Panc1 (cell line): ENCODE measurements around the gene MFSD12. TPM values are rescaled to one million over a fixed set of nuclear protein-coding genes. Genes with fewer than 3 reads are reported as not detected.

Experiments used
- ATAC-seq: fragments of 200-7000 bp; cut with Tn5 transposase; 2 replicates; pipeline ENCODE4 v1.9.1; 2020; ENCODE audit warnings: mild to moderate bottlenecking, moderate library complexity
- BruUV-seq: library from RNA; stranded (reverse); fragments of 400-500 nt; replicated peaks from 2 replicates; lab custom pipeline; 2021; lab: Mats Ljungman, UMichigan
- CTCF ChIA-PET: fragments of 300-600 bp; sonication (Branson Sonifier 250); formaldehyde crosslinking; loops from one replicate; lab custom pipeline; 2022; ENCODE audit warnings: antibody characterized with exemption; lab: Charles Lee
- POLR2A ChIA-PET: fragments of 300-600 bp; sonication (Branson Sonifier 250); formaldehyde crosslinking; loops from one replicate; lab custom pipeline; 2022; ENCODE audit warnings: antibody characterized with exemption; lab: Charles Lee
- DNase-seq: peaks from one replicate; pipeline ENCODE4 v3.0.0-alpha.2; 2010; ENCODE audit warnings: low read depth, low spot score
- H3K27ac ChIP-seq: 2 replicates; pipeline ENCODE4 v1.5.1; 2011; ENCODE audit warnings: mild to moderate bottlenecking, low read length, inconsistent platforms
- H3K27me3 ChIP-seq: fragments of 200-500 bp; sonication (Bioruptor generic); 2 replicates; pipeline ENCODE4 v1.6.0; 2014; ENCODE audit warnings: low read length, inconsistent platforms; ENCODE audit not compliant: control insufficient read depth, insufficient read depth
- H3K36me3 ChIP-seq: fragments of 200-500 bp; sonication (Bioruptor generic); 2 replicates; pipeline ENCODE4 v1.5.1; 2014; ENCODE audit warnings: inconsistent platforms, mild to moderate bottlenecking, low read length, moderate library complexity; ENCODE audit not compliant: control insufficient read depth, insufficient read depth
- H3K4me1 ChIP-seq: 2 replicates; pipeline ENCODE4 v1.5.1; 2011; ENCODE audit warnings: inconsistent platforms, mild to moderate bottlenecking, low read length, moderate library complexity; ENCODE audit not compliant: control insufficient read depth, insufficient read depth
- H3K4me3 ChIP-seq, 2 experiments: 2 replicates each; pipeline ENCODE4 v1.5.1; 2011 to 2012; ENCODE audit warnings: low read depth in 2 of 2, low read length in 2 of 2, mild to moderate bottlenecking in 2 of 2, inconsistent platforms in 1 of 2, moderate library complexity in 1 of 2
- H3K9me3 ChIP-seq: fragments of 200-500 bp; sonication (Bioruptor generic); 2 replicates; pipeline ENCODE4 v1.5.1; 2014; ENCODE audit warnings: low read depth, mild to moderate bottlenecking, inconsistent platforms, low read length, moderate library complexity; ENCODE audit not compliant: control insufficient read depth, insufficient read depth
- POLR2AphosphoS5 ChIP-seq: IDR thresholded peaks from 2 replicates; pipeline ENCODE4 v1.6.1; 2012; ENCODE audit warnings: mild to moderate bottlenecking, low read depth, low read length, moderate library complexity
- SIN3A ChIP-seq: IDR thresholded peaks from 2 replicates; pipeline ENCODE4 v1.6.1; 2012; ENCODE audit warnings: low read depth, mild to moderate bottlenecking, low read length, moderate library complexity, borderline replicate concordance; ENCODE audit not compliant: insufficient read depth
- TCF7L2 ChIP-seq: IDR thresholded peaks from 2 replicates; pipeline ENCODE4 v1.6.1; 2011; ENCODE audit warnings: mild to moderate bottlenecking, low read depth, low read length, inconsistent platforms
- in situ Hi-C: cut with HindIII; loops from 2 replicates; pipeline ENCODE4 v1.10.0; 2016; ENCODE audit warnings: low sequenced_read_pairs, low pct_unique_long_range_greater_than_20kb
- intact Hi-C: fragments of 100-400 bp; cut with micrococcal nuclease; formaldehyde crosslinking; loops from one replicate; pipeline ENCODE4 v1.10.0; 2022; ENCODE audit not compliant: unreplicated experiment
- total RNA-seq: library from RNA; stranded (reverse); gene quantifications from one replicate; pipeline ENCODE4 v1.2.1, GENCODE V29; 2021; ENCODE audit not compliant: unreplicated experiment
- TF ChIP-seq, protein P1 (sequence below), 2 experiments: IDR thresholded peaks; 2 replicates each; pipeline ENCODE4 v1.6.1; 2011 to 2012; ENCODE audit warnings: low read depth in 2 of 2, control low read depth in 1 of 2, low read length in 1 of 2, mild to moderate bottlenecking in 1 of 2, moderate library complexity in 1 of 2; ENCODE audit not compliant: insufficient read depth in 1 of 2
- TF ChIP-seq, protein P2 (sequence below): fragments of 450-650 bp; IDR thresholded peaks from 2 replicates; pipeline ENCODE4 v1.5.1; 2017; ENCODE audit warnings: mild to moderate bottlenecking

Gene MFSD12
- total RNA-seq, 1 experiment from 2014 or later, result 98.8 TPM

DNA sequence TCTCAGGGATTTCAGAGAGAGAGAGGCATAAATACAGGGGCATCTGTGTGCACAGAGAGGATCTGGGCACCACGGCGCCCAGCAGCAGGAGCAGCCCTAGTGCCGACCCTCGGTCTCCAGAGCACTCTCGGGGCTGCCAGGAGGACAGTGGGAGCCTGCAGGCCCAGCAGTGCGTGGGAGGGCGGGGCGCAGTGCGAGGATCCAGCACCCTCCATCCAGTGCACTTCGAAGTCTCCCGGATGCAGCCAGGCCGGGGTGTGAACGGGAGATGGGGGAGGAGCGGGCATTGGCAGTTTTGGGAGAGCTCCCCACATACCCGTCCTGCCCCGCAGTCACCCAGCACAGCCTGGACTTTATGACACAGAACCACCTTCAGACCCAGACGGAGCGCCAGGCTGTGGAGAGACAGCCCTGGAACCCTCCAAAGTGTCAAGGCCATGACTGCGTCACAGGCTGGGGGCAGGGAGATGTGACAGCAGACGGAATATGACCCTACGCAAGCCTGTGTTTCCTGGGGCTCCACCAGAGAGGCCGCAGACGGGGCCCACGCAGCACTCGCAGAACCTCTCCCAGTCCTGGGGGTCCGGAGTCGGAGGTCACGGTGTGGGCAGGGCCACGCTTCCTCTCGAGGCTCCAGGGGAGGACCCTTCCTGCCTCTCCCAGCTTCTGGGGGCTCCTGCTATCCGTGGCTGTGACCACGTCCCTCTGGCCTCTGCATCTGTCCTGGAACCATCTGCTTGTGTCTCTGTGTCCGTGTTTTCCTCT, 33.1 kb downstream of the MFSD12 start:
- DNase-seq (no peak), ATAC-seq (no peak)
- BruUV-seq, result no TSS peak
- Histone ChIP-seq H3K27me3 (no peaks in the 10 kb centered on the region), H3K36me3 (no peaks in the 10 kb centered on the region), H3K4me1 (no peaks in the 10 kb centered on the region), H3K27ac (no peak overlapping the region), H3K4me3 (no peak overlapping the region), H3K9me3 (no peaks in the 10 kb centered on the region)
- POLR2A ChIA-PET, result no interaction called here
- in situ Hi-C loops (no loop called here), intact Hi-C loops (no loop called here)
- CTCF ChIA-PET, result no interaction called here
- TF ChIP-seq TCF7L2, result no peak
- no peak for TF ChIP-seq SIN3A
- TF ChIP-seq POLR2AphosphoS5, result no peak
- TF ChIP-seq, protein P1, sequence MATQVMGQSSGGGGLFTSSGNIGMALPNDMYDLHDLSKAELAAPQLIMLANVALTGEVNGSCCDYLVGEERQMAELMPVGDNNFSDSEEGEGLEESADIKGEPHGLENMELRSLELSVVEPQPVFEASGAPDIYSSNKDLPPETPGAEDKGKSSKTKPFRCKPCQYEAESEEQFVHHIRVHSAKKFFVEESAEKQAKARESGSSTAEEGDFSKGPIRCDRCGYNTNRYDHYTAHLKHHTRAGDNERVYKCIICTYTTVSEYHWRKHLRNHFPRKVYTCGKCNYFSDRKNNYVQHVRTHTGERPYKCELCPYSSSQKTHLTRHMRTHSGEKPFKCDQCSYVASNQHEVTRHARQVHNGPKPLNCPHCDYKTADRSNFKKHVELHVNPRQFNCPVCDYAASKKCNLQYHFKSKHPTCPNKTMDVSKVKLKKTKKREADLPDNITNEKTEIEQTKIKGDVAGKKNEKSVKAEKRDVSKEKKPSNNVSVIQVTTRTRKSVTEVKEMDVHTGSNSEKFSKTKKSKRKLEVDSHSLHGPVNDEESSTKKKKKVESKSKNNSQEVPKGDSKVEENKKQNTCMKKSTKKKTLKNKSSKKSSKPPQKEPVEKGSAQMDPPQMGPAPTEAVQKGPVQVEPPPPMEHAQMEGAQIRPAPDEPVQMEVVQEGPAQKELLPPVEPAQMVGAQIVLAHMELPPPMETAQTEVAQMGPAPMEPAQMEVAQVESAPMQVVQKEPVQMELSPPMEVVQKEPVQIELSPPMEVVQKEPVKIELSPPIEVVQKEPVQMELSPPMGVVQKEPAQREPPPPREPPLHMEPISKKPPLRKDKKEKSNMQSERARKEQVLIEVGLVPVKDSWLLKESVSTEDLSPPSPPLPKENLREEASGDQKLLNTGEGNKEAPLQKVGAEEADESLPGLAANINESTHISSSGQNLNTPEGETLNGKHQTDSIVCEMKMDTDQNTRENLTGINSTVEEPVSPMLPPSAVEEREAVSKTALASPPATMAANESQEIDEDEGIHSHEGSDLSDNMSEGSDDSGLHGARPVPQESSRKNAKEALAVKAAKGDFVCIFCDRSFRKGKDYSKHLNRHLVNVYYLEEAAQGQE (IDR thresholded peaks at IDR 0.05; ENCODE audit: insufficient read depth in 1 of 2, low read depth in 2 of 2, low read length in 1 of 2), result no peak
- TF ChIP-seq, protein P2, sequence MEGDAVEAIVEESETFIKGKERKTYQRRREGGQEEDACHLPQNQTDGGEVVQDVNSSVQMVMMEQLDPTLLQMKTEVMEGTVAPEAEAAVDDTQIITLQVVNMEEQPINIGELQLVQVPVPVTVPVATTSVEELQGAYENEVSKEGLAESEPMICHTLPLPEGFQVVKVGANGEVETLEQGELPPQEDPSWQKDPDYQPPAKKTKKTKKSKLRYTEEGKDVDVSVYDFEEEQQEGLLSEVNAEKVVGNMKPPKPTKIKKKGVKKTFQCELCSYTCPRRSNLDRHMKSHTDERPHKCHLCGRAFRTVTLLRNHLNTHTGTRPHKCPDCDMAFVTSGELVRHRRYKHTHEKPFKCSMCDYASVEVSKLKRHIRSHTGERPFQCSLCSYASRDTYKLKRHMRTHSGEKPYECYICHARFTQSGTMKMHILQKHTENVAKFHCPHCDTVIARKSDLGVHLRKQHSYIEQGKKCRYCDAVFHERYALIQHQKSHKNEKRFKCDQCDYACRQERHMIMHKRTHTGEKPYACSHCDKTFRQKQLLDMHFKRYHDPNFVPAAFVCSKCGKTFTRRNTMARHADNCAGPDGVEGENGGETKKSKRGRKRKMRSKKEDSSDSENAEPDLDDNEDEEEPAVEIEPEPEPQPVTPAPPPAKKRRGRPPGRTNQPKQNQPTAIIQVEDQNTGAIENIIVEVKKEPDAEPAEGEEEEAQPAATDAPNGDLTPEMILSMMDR, result no peak

GRCh38 chr19:3523361-3524077, 33.9 kb downstream of the MFSD12 start:
- Histone ChIP-seq H3K4me1 (no peaks in the 10 kb centered on the region), H3K36me3 (no peaks in the 10 kb centered on the region), H3K27ac (no peak overlapping the region), H3K9me3 (no peaks in the 10 kb centered on the region), H3K4me3 (no peak overlapping the region), H3K27me3 (no peaks in the 10 kb centered on the region)
- ChIA-PET CTCF (no interaction called here), POLR2A (no interaction called here)
- ATAC-seq (no peak), DNase-seq (no peak)
- BruUV-seq, result no TSS peak
- TF ChIP-seq TCF7L2 (no peak), SIN3A (no peak), POLR2AphosphoS5 (no peak)
- TF ChIP-seq, protein P1 (IDR thresholded peaks at IDR 0.05; ENCODE audit: insufficient read depth in 1 of 2, low read depth in 2 of 2, low read length in 1 of 2), result no peak
- TF ChIP-seq, protein P2, result no peak
- in situ Hi-C loops (no loop called here), intact Hi-C loops (no loop called here)
